NCI-H1436 treated with DMSO at 0.1 percent for 48 hours (cell line): ENCODE data around the gene PCSK5.
"Not testable (repeated sequence)": the region's sequence is repeated elsewhere in the genome, so short reads cannot be mapped to it uniquely, and the experiment has no call there.

ENCODE experiments used
- DNase-seq: peaks from one replicate; lab custom pipeline; 2025; lab: John Stamatoyannopoulos, UW

Gene PCSK5

GRCh38 chr9:76313771-76314170 is 423.3 kb downstream of the PCSK5 start:
- no peak for DNase-seq

GRCh38 chr9:76314321-76314720 is 423.8 kb downstream of the PCSK5 start:
- no peak for DNase-seq

- no peak for DNase-seq
Measured at GRCh38 chr9:76316069-76316468, 425.6 kb downstream of the PCSK5 start.

- DNase-seq, result not testable (repeated sequence)
Measured at GRCh38 chr9:76319466-76319865, 429.0 kb downstream of the PCSK5 start.

GRCh38 chr9:76321195-76321828 is 430.8 kb downstream of the PCSK5 start:
- no peak for DNase-seq

- DNase-seq, result no peak
Measured at GRCh38 chr9:76322810-76323209, 432.3 kb downstream of the PCSK5 start.

- no peak for DNase-seq
Measured at GRCh38 chr9:76323490-76323889, 433.0 kb downstream of the PCSK5 start.

- not testable (repeated sequence) for DNase-seq
Measured at GRCh38 chr9:76324030-76324429, 433.6 kb downstream of the PCSK5 start.

GRCh38 chr9:76330034-76330433 is 439.6 kb downstream of the PCSK5 start:
- no peak for DNase-seq

GRCh38 chr9:76333388-76333787 is 442.9 kb downstream of the PCSK5 start:
- DNase-seq, result no peak

- no peak for DNase-seq
Measured at GRCh38 chr9:76333964-76334363, 443.5 kb downstream of the PCSK5 start.

- DNase-seq, result no peak
Measured at GRCh38 chr9:76336027-76336426, 445.6 kb downstream of the PCSK5 start.

- DNase-seq, result no peak
Measured at GRCh38 chr9:76338418-76338817, 447.9 kb downstream of the PCSK5 start.

GRCh38 chr9:76341616-76342015 is 451.1 kb downstream of the PCSK5 start:
- DNase-seq, result no peak

GRCh38 chr9:76342201-76342600 is 451.7 kb downstream of the PCSK5 start:
- DNase-seq, result no peak

GRCh38 chr9:76342858-76343257 is 452.4 kb downstream of the PCSK5 start:
- DNase-seq, result no peak

GRCh38 chr9:76349865-76350264 is 459.4 kb downstream of the PCSK5 start:
- DNase-seq, result no peak

- DNase-seq, result no peak
Measured at GRCh38 chr9:76351006-76351405, 460.5 kb downstream of the PCSK5 start.

GRCh38 chr9:76352026-76352620 is 461.6 kb downstream of the PCSK5 start:
- DNase-seq, result no peak

- no peak for DNase-seq
Measured at GRCh38 chr9:76353280-76353679, 462.8 kb downstream of the PCSK5 start.

- DNase-seq, result no peak
Measured at GRCh38 chr9:76354221-76354620, 463.7 kb downstream of the PCSK5 start.

- no peak for DNase-seq
Measured at GRCh38 chr9:76355886-76356285, 465.4 kb downstream of the PCSK5 start.

- DNase-seq, result no peak
Measured at GRCh38 chr9:76357555-76357954, 467.1 kb downstream of the PCSK5 start.

- no peak for DNase-seq
Measured at GRCh38 chr9:76358628-76359280, 468.3 kb downstream of the PCSK5 start.
